Amygdala (tissue), 56 donors: ENCODE measurements around the gene GYPC.

Experiments used
- DNase-seq, 56 donors: peaks; one replicate each; lab custom pipeline; 2025; lab: John Stamatoyannopoulos, UW

Gene GYPC

GRCh38 chr2:126722081-126722480 is 66.1 kb downstream of the GYPC start:
- no peak for DNase-seq

- DNase-seq, result no peak
Observed at GRCh38 chr2:126722546-126722945, 66.6 kb downstream of the GYPC start.

- no peak for DNase-seq
Observed at GRCh38 chr2:126723281-126723815, 67.4 kb downstream of the GYPC start.

- no peak for DNase-seq
Observed at GRCh38 chr2:126725580-126725979, 69.6 kb downstream of the GYPC start.

GRCh38 chr2:126729896-126730295 is 73.9 kb downstream of the GYPC start:
- no peak for DNase-seq

- no peak for DNase-seq
Observed at GRCh38 chr2:126730655-126731054, 74.7 kb downstream of the GYPC start.

GRCh38 chr2:126731353-126731752 is 75.4 kb downstream of the GYPC start:
- no peak for DNase-seq

GRCh38 chr2:126732682-126733245 is 76.8 kb downstream of the GYPC start:
- no peak for DNase-seq

- DNase-seq, result no peak
Observed at GRCh38 chr2:126733795-126734194, 77.8 kb downstream of the GYPC start.

GRCh38 chr2:126736133-126736874 is 80.3 kb downstream of the GYPC start:
- no peak for DNase-seq

- DNase-seq, result no peak
Observed at GRCh38 chr2:126739141-126739540, 83.2 kb downstream of the GYPC start.

GRCh38 chr2:126744640-126745039 is 88.7 kb downstream of the GYPC start:
- no peak for DNase-seq
